Measurements from ENCODE around the gene C17orf114.

C17orf114 gene

GRCh38 chr17:4811471-4811870 is 9.3 kb upstream of the C17orf114 start:
- TF ChIP-seq, protein P1, sequence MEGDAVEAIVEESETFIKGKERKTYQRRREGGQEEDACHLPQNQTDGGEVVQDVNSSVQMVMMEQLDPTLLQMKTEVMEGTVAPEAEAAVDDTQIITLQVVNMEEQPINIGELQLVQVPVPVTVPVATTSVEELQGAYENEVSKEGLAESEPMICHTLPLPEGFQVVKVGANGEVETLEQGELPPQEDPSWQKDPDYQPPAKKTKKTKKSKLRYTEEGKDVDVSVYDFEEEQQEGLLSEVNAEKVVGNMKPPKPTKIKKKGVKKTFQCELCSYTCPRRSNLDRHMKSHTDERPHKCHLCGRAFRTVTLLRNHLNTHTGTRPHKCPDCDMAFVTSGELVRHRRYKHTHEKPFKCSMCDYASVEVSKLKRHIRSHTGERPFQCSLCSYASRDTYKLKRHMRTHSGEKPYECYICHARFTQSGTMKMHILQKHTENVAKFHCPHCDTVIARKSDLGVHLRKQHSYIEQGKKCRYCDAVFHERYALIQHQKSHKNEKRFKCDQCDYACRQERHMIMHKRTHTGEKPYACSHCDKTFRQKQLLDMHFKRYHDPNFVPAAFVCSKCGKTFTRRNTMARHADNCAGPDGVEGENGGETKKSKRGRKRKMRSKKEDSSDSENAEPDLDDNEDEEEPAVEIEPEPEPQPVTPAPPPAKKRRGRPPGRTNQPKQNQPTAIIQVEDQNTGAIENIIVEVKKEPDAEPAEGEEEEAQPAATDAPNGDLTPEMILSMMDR (IDR thresholded peaks at IDR 0.05; ENCODE audit: unreplicated experiment), result no peak
- peak overlapping the region; percentile 24 for H3K4me3 Mint-ChIP-seq (ENCODE audit: unreplicated experiment)
- DNase-seq (ENCODE audit: low spot score), result no peak
- peaks cover 6% of the 10 kb centered on the region for H3K4me1 Mint-ChIP-seq (ENCODE audit: unreplicated experiment)
- no peaks in the 10 kb centered on the region for H3K9me3 Mint-ChIP-seq (ENCODE audit: unreplicated experiment)
- peaks cover 28% of the 10 kb centered on the region for H3K36me3 Mint-ChIP-seq (ENCODE audit: low read depth, unreplicated experiment)
- no peak overlapping the region for H3K27ac Mint-ChIP-seq (ENCODE audit: unreplicated experiment)
- no peaks in the 10 kb centered on the region for H3K27me3 Mint-ChIP-seq (ENCODE audit: unreplicated experiment)

- TF ChIP-seq, protein P1 (IDR thresholded peaks at IDR 0.05; ENCODE audit: unreplicated experiment), result no peak
- Mint-ChIP-seq H3K4me1 (ENCODE audit: unreplicated experiment) (peaks cover 11% of the 10 kb centered on the region), H3K27me3 (ENCODE audit: unreplicated experiment) (peaks cover 5% of the 10 kb centered on the region)
Measured at GRCh38 chr17:4810696-4811290, 8.7 kb upstream of the C17orf114 start.

DNA sequence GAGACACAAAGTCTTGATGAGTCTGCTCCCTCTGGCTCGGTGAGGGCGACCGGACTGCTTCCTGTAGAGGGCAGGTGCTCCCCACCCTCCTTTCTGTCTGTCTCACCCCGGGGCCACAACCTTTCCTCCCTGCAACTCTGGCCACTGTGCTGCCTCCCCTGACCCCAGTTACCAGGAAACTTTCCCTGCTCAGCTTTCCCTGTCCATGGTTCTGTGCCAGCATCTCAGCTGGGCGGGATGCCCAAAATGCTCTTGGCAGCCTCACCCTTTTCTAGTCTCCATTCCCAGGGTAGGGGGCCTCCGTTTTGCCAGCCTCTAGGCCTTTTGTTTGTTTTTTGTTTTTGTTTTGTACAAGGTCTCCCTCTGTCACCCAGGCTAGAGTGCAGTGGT is 6.2 kb upstream of the C17orf114 start:
- Mint-ChIP-seq H3K4me1 (ENCODE audit: unreplicated experiment) (peaks cover 11% of the 10 kb centered on the region), H3K4me3 (ENCODE audit: unreplicated experiment) (peak overlapping the region; percentile 85), H3K27me3 (ENCODE audit: unreplicated experiment) (peaks cover 12% of the 10 kb centered on the region), H3K27ac (ENCODE audit: unreplicated experiment) (no peak overlapping the region), H3K36me3 (ENCODE audit: low read depth, unreplicated experiment) (peaks cover 22% of the 10 kb centered on the region), H3K9me3 (ENCODE audit: unreplicated experiment) (no peaks in the 10 kb centered on the region)
- DNase-seq (ENCODE audit: low spot score), result no peak
- TF ChIP-seq, protein P1 (IDR thresholded peaks at IDR 0.05; ENCODE audit: unreplicated experiment), result no peak

More at GRCh38 chr17:4810696-4811290, 8.7 kb upstream of the C17orf114 start:
- Mint-ChIP-seq H3K9me3 (ENCODE audit: unreplicated experiment) (no peaks in the 10 kb centered on the region), H3K4me3 (ENCODE audit: unreplicated experiment) (peak overlapping the region; percentile 14), H3K27ac (ENCODE audit: unreplicated experiment) (no peak overlapping the region), H3K36me3 (ENCODE audit: low read depth, unreplicated experiment) (peaks cover 27% of the 10 kb centered on the region)
- DNase-seq (ENCODE audit: low spot score), result no peak

DNA sequence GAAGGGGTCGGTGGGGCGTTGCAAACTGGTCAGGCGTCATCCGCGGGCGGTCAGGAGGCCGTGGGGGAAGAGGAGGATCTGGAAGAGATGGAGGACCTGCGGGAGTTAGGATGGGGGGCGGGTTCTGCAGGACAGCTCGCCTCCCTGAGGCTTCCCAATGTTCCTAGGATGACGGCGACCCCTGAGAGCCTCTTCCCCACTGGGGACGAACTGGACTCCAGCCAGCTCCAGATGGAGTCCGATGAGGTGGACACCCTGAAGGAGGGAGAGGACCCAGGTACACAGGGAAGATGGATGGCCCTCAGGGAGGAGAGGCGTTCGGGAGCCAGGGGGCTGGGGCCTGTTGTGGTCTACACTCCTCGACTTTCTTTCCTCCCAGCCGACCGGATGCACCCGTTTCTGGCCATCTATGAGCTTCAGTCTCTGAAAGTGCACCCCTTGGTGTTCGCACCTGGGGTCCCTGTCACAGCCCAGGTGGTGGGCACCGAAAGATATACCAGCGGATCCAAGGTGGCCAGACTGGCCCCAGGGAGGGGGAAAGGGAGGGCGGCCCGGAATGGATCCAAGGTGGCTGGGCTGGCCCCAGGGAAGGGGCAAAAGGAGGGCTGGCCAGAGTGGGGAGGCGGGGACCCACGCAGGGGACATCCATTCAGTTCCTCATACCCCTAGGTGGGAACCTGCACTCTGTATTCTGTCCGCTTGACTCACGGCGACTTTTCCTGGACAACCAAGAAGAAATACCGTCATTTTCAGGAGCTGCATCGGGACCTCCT is 5.7 kb upstream of the C17orf114 start:
- Mint-ChIP-seq H3K27me3 (ENCODE audit: unreplicated experiment) (peaks cover 12% of the 10 kb centered on the region), H3K9me3 (ENCODE audit: unreplicated experiment) (no peaks in the 10 kb centered on the region), H3K4me1 (ENCODE audit: unreplicated experiment) (peaks cover 11% of the 10 kb centered on the region), H3K27ac (ENCODE audit: unreplicated experiment) (no peak overlapping the region), H3K4me3 (ENCODE audit: unreplicated experiment) (peak overlapping the region; percentile 96), H3K36me3 (ENCODE audit: low read depth, unreplicated experiment) (peaks cover 22% of the 10 kb centered on the region)
- TF ChIP-seq, protein P1 (IDR thresholded peaks at IDR 0.05; ENCODE audit: unreplicated experiment), result no peak
- DNase-seq (ENCODE audit: low spot score), result no peak
